ENCODE results near the gene SCFD2. TPM values are rescaled to one million over a fixed set of nuclear protein-coding genes. Genes with fewer than 3 reads are reported as not detected.

Gene SCFD2
- total and polyA plus RNA-seq, 10 of the 15 experiments (the other 5 are each of a cell fraction or from before 2014, with no cell fraction given): 4.8 to 37.6 (median 24.9) TPM

DNA sequence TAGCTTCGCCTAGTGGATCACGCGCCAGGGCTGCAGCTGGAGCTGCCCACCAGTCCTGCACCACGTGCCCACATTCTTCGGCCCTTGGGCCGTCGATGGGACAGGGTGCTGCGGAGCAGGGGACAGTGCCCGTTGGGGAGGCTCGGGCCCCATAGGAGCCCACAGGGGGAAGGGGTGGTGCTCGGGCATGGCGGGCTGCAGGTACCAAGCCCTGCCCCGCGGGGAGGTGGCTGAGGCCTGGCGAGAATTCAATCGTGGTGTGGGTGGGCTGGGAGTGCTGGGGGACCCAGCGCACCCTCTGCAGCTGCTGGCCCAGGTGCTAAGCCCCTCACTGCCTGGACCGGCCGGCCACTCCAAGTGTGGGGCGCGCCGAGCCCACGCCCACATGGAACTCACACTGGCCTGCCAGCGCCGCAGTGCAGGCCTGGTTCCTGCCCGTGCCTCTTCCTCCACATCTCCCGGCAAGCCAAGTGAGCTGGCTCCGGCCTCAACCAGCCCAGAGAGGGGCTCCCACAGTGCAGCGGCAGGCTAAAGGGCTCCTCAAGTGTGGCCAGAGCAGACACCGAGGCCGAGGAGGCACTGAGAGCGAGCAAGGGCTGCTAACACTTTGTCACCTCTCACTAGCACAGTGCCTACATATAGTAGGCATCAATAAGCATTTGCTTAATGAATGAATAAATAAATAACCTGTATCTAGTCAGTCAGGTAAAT, 11.7 kb downstream of the SCFD2 start:
- Histone ChIP-seq H3K9ac (ENCODE audit: control insufficient read depth, insufficient read depth, low read length) (no peak overlapping the region), H4K20me1 (ENCODE audit: control insufficient read depth, insufficient read depth) (no peaks in the 10 kb centered on the region), H3K4me2 (ENCODE audit: control insufficient read depth, insufficient read depth) (no peak overlapping the region), H3K27ac (ENCODE audit: control insufficient read depth, insufficient read depth) (no peak overlapping the region), H2AFZ (ENCODE audit: control insufficient read depth, low read depth, low read length) (no peak overlapping the region), H3K36me3 (ENCODE audit: control insufficient read depth in 2 of 2, insufficient read depth in 2 of 2, low read length in 1 of 2) (peaks cover 2 to 4% of the 10 kb centered on the region in 2 experiments; a peak in 2 of 4 replicates), H3K4me1 (ENCODE audit: control insufficient read depth, insufficient read depth, low read length) (no peaks in the 10 kb centered on the region), H3K4me3 (no peak overlapping the region), H3K79me2 (ENCODE audit: control insufficient read depth, insufficient read depth, low read length) (peaks cover 14% of the 10 kb centered on the region), H3K27me3 (replicated peaks in 1 of 2; ENCODE audit: control insufficient read depth in 2 of 2, insufficient read depth in 2 of 2, low read length in 1 of 2) (no peaks in the 10 kb centered on the region), H3K9me3 (replicated peaks; ENCODE audit: control insufficient read depth, insufficient read depth, low read length) (peaks cover 2% of the 10 kb centered on the region)
- 95% methylated on average over 30 of the region's 32 CpGs for WGBS (ENCODE audit: insufficient coverage, insufficient replicate concordance, low lambda C conversion rate, missing lambda C conversion rate)
- no peak for ATAC-seq
- no peak for FAIRE-seq
- CTCF ChIA-PET: interaction anchor here (1.3 kb wide), 2 partner anchors 12 to 19 kb away, joined by 3 read pairs; no protein-coding TSS in a partner anchor
- DNase-seq (ENCODE audit: low read depth, low spot score): no peak
- POLR2A ChIA-PET: no interaction called here
- TF ChIP-seq, protein P1, sequence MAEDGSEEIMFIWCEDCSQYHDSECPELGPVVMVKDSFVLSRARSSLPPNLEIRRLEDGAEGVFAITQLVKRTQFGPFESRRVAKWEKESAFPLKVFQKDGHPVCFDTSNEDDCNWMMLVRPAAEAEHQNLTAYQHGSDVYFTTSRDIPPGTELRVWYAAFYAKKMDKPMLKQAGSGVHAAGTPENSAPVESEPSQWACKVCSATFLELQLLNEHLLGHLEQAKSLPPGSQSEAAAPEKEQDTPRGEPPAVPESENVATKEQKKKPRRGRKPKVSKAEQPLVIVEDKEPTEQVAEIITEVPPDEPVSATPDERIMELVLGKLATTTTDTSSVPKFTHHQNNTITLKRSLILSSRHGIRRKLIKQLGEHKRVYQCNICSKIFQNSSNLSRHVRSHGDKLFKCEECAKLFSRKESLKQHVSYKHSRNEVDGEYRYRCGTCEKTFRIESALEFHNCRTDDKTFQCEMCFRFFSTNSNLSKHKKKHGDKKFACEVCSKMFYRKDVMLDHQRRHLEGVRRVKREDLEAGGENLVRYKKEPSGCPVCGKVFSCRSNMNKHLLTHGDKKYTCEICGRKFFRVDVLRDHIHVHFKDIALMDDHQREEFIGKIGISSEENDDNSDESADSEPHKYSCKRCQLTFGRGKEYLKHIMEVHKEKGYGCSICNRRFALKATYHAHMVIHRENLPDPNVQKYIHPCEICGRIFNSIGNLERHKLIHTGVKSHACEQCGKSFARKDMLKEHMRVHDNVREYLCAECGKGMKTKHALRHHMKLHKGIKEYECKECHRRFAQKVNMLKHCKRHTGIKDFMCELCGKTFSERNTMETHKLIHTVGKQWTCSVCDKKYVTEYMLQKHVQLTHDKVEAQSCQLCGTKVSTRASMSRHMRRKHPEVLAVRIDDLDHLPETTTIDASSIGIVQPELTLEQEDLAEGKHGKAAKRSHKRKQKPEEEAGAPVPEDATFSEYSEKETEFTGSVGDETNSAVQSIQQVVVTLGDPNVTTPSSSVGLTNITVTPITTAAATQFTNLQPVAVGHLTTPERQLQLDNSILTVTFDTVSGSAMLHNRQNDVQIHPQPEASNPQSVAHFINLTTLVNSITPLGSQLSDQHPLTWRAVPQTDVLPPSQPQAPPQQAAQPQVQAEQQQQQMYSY (CRISPR knock-in tag; IDR thresholded peaks at IDR 0.05): no peak
- no peak for TF ChIP-seq SP1 (IDR thresholded peaks at IDR 0.05; ENCODE audit: low read depth, low read length)
- TF ChIP-seq KAT2A (conservative IDR thresholded peaks at IDR 0.05; ENCODE audit: control insufficient read depth, low read depth, low read length): no peak
- no peak for TF ChIP-seq SUZ12 (IDR thresholded peaks at IDR 0.05; ENCODE audit: unreplicated experiment)
- no peak for TF ChIP-seq ZNF622 (IDR thresholded peaks at IDR 0.05)
- TF ChIP-seq, protein P2, sequence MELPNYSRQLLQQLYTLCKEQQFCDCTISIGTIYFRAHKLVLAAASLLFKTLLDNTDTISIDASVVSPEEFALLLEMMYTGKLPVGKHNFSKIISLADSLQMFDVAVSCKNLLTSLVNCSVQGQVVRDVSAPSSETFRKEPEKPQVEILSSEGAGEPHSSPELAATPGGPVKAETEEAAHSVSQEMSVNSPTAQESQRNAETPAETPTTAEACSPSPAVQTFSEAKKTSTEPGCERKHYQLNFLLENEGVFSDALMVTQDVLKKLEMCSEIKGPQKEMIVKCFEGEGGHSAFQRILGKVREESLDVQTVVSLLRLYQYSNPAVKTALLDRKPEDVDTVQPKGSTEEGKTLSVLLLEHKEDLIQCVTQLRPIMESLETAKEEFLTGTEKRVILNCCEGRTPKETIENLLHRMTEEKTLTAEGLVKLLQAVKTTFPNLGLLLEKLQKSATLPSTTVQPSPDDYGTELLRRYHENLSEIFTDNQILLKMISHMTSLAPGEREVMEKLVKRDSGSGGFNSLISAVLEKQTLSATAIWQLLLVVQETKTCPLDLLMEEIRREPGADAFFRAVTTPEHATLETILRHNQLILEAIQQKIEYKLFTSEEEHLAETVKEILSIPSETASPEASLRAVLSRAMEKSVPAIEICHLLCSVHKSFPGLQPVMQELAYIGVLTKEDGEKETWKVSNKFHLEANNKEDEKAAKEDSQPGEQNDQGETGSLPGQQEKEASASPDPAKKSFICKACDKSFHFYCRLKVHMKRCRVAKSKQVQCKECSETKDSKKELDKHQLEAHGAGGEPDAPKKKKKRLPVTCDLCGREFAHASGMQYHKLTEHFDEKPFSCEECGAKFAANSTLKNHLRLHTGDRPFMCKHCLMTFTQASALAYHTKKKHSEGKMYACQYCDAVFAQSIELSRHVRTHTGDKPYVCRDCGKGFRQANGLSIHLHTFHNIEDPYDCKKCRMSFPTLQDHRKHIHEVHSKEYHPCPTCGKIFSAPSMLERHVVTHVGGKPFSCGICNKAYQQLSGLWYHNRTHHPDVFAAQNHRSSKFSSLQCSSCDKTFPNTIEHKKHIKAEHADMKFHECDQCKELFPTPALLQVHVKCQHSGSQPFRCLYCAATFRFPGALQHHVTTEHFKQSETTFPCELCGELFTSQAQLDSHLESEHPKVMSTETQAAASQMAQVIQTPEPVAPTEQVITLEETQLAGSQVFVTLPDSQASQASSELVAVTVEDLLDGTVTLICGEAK (IDR thresholded peaks at IDR 0.05; ENCODE audit: borderline replicate concordance): no peak
- no peak for TF ChIP-seq EZH2 (IDR thresholded peaks at IDR 0.05; ENCODE audit: borderline replicate concordance, control insufficient read depth, low read depth, low read length)
- TF ChIP-seq, protein P3, sequence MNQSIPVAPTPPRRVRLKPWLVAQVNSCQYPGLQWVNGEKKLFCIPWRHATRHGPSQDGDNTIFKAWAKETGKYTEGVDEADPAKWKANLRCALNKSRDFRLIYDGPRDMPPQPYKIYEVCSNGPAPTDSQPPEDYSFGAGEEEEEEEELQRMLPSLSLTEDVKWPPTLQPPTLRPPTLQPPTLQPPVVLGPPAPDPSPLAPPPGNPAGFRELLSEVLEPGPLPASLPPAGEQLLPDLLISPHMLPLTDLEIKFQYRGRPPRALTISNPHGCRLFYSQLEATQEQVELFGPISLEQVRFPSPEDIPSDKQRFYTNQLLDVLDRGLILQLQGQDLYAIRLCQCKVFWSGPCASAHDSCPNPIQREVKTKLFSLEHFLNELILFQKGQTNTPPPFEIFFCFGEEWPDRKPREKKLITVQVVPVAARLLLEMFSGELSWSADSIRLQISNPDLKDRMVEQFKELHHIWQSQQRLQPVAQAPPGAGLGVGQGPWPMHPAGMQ (IDR thresholded peaks at IDR 0.05; ENCODE audit: borderline replicate concordance): no peak
- no peak for TF ChIP-seq CEBPB (IDR thresholded peaks at IDR 0.05; ENCODE audit: borderline replicate concordance in 1 of 2, low read depth in 2 of 2, low read length in 2 of 2)
- TF ChIP-seq, protein P4, sequence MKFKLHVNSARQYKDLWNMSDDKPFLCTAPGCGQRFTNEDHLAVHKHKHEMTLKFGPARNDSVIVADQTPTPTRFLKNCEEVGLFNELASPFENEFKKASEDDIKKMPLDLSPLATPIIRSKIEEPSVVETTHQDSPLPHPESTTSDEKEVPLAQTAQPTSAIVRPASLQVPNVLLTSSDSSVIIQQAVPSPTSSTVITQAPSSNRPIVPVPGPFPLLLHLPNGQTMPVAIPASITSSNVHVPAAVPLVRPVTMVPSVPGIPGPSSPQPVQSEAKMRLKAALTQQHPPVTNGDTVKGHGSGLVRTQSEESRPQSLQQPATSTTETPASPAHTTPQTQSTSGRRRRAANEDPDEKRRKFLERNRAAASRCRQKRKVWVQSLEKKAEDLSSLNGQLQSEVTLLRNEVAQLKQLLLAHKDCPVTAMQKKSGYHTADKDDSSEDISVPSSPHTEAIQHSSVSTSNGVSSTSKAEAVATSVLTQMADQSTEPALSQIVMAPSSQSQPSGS (IDR thresholded peaks at IDR 0.05; ENCODE audit: low read length): no peak
- BruUV-seq (replicated peaks): no TSS peak
- RAD21 ChIA-PET (ENCODE audit: unreplicated experiment): no interaction called here
- in situ Hi-C loops (cut with MboI) (loop anchor here (25.0 kb wide), 1 partner anchor 642 kb away; no protein-coding TSS in a partner anchor), intact Hi-C loops (cut with micrococcal nuclease; ENCODE audit: unreplicated experiment) (no loop called here)
- SMC1A ChIA-PET (ENCODE audit: uncharacterized antibody, unreplicated experiment): interaction anchor here (1.0 kb wide), 1 partner anchor 19 kb away, joined by 3 read pairs; no protein-coding TSS in a partner anchor
